Fibroblast of peridontal ligament (primary cell): ENCODE data around the gene TOGARAM2.
"Not testable (repeated sequence)": the region's sequence is repeated elsewhere in the genome, so short reads cannot be mapped to it uniquely, and the experiment has no call there.

Experiments used
- DNase-seq: peaks from one replicate; pipeline ENCODE4 v3.0.0-alpha.2; 2010; ENCODE audit errors: extremely low read depth

The TOGARAM2 gene

GRCh38 chr2:29072971-29073725, 92.0 kb downstream of the TOGARAM2 start:
- no peak for DNase-seq

GRCh38 chr2:29073933-29074332, 92.8 kb downstream of the TOGARAM2 start:
- DNase-seq: no peak

- DNase-seq: no peak
Measured at GRCh38 chr2:29074411-29074810, 93.3 kb downstream of the TOGARAM2 start, which contains the start of gene PCARE. PCARE (minus strand) TSS chr2:29074523; CDS start chr2:29074261, 262 bp downstream.

- DNase-seq: peak; percentile 17
Measured at GRCh38 chr2:29075894-29076705, 95.0 kb downstream of the TOGARAM2 start.

GRCh38 chr2:29079887-29080286, 98.8 kb downstream of the TOGARAM2 start:
- DNase-seq: no peak

GRCh38 chr2:29080886-29081743, 100.0 kb downstream of the TOGARAM2 start:
- DNase-seq: peak; percentile 35

- DNase-seq: no peak
Measured at GRCh38 chr2:29082804-29083495, 101.9 kb downstream of the TOGARAM2 start.

GRCh38 chr2:29084554-29084953, 103.5 kb downstream of the TOGARAM2 start:
- no peak for DNase-seq

GRCh38 chr2:29090311-29090710, 109.2 kb downstream of the TOGARAM2 start:
- not testable (repeated sequence) for DNase-seq

GRCh38 chr2:29096969-29097368, 115.9 kb downstream of the TOGARAM2 start:
- DNase-seq: no peak

GRCh38 chr2:29097569-29097968, 116.5 kb downstream of the TOGARAM2 start:
- no peak for DNase-seq

- DNase-seq: no peak
Measured at GRCh38 chr2:29100564-29100963, 119.5 kb downstream of the TOGARAM2 start.
